HG03457 (cell line): ENCODE measurements around the gene OCA2.

Source experiments
- ATAC-seq: cut with Tn5 transposase; IDR thresholded peaks from one replicate; pipeline ENCODE4 v1.9.1; 2021; ENCODE audit warnings: moderate number of reproducible peaks; ENCODE audit not compliant: unreplicated experiment

The OCA2 gene

GRCh38 chr15:28105793-28106192 is 6.7 kb upstream of the OCA2 start:
- no peak for ATAC-seq

GRCh38 chr15:28105224-28105791 is 6.2 kb upstream of the OCA2 start:
- ATAC-seq = no peak

GRCh38 chr15:28104326-28104725 is 5.2 kb upstream of the OCA2 start:
- no peak for ATAC-seq

GRCh38 chr15:28103831-28104230 is 4.7 kb upstream of the OCA2 start:
- ATAC-seq = no peak

GRCh38 chr15:28101983-28102441 is 2.9 kb upstream of the OCA2 start:
- no peak for ATAC-seq

GRCh38 chr15:28101201-28101600 is 2.1 kb upstream of the OCA2 start:
- no peak for ATAC-seq

- no peak for ATAC-seq
Measured at GRCh38 chr15:28100516-28101195, 1.5 kb upstream of the OCA2 start.

- no peak for ATAC-seq
Measured at GRCh38 chr15:28099555-28100140, 533 bp upstream of the OCA2 start.

- ATAC-seq = no peak
Measured at GRCh38 chr15:28098360-28098765, 752 bp downstream of the OCA2 start.

- ATAC-seq = no peak
Measured at GRCh38 chr15:28097656-28098359, 1.3 kb downstream of the OCA2 start.

GRCh38 chr15:28096670-28097431 is 2.3 kb downstream of the OCA2 start:
- ATAC-seq = no peak

GRCh38 chr15:28096411-28096669 is 2.8 kb downstream of the OCA2 start:
- no peak for ATAC-seq

GRCh38 chr15:28094732-28095521 is 4.2 kb downstream of the OCA2 start:
- ATAC-seq = no peak

GRCh38 chr15:28093752-28094535 is 5.2 kb downstream of the OCA2 start:
- ATAC-seq = no peak

- ATAC-seq = no peak
Measured at GRCh38 chr15:28091313-28091712, 7.8 kb downstream of the OCA2 start.

- ATAC-seq = peak; percentile 88
Measured at GRCh38 chr15:28086175-28086703, 12.9 kb downstream of the OCA2 start.

- peak; percentile 19 for ATAC-seq
Measured at GRCh38 chr15:28085489-28086174, 13.5 kb downstream of the OCA2 start.

- no peak for ATAC-seq
Measured at GRCh38 chr15:28084547-28084946, 14.6 kb downstream of the OCA2 start.
